GM19193 (cell line): Measurements from ENCODE around the gene EID3.

ENCODE experiments used
- POLR2A ChIP-seq: IDR thresholded peaks from 4 replicates; pipeline ENCODE4 v1.6.1; 2011; ENCODE audit not compliant: insufficient read depth, insufficient read length; ENCODE audit errors: extremely low read depth

Gene EID3

DNA sequence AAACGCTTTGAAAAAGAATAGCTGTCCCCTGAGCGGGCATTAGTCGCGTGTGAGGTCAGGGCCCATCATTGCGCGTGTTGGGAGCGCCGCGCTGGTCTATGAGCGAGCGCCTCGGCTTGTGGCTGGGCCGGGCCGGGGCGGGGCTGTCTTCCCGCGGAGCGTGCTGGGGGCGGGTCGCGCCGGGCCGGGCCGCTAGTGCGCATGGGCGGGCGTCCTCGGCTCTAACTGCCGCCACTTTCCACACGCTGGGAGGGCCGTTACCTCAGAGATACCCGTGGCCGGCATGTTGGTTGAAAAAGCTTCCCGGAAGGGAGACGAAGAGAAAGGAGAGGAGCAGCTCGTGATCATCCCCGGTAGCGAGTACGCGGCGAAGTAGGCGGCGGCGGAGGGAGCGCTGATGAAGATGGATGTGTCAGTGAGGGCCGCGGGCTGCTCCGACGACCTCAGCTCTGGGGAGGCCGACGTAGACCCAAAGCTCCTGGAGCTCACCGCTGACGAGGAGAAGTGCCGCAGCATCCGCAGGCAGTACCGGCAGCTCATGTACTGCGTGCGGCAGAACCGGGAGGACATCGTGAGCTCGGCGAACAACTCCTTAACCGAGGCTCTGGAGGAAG is at the start of gene EID3:
TSS of gene EID3 (plus strand) at position 202 of the 614 bp plus-strand sequence. CDS start at position 398, 196 bp downstream.
- peak; percentile 63 for TF ChIP-seq POLR2A

DNA sequence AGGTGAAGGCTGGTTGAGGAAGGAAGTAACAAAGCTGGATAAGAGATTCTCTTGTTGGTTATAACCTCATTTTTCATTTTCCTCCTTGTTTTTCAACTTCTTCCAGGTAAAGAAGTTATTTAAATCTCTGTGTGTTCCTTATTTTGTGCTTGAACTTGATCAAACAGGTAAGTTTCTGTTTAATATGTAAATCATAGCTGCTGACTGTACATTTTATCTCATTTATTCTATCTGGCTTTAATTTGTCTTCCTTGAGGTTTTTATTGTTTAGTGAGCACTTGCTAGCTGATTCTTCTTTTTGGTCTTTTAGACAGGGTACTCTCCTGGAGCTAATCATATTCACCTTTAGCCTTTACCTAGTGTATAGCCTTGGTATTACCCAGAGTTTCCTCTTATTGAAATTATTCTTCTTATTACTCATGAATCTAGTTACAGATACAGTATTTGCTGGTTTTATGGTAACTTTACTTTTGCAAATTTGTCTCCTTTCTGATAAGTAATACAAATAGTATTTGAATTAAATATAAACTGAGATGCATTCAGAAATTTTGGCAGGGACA is 45.5 kb upstream of the EID3 start:
- TF ChIP-seq POLR2A: no peak

DNA sequence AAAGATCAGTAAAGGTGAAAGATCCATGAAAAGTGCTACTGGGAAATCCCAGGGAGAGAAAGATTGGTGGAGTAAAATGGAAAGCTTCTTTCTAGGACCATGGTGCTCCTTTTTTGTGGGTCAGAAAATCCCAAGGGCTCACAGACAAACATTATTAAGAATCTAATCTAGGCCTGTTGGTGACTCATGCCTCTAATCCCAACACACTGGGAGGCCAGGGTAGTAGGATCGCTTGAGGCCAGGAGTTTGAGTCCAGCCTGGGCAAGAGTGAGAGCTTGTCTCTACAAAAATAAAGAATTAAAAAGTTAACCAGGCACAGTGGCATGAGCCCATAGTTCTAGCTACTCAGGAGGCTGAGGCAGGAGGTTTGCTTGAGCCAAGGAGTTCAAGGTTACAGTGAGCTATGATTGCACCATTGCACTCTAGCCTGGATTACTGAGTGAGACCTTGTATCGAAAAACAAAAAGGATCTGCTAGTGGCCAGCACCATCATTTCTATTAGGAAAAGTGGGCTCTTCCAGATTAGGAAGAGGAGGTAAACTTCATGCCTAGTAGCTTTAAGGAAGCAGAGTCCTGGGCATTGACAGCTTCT is 45.0 kb upstream of the EID3 start:
- no peak for TF ChIP-seq POLR2A

DNA sequence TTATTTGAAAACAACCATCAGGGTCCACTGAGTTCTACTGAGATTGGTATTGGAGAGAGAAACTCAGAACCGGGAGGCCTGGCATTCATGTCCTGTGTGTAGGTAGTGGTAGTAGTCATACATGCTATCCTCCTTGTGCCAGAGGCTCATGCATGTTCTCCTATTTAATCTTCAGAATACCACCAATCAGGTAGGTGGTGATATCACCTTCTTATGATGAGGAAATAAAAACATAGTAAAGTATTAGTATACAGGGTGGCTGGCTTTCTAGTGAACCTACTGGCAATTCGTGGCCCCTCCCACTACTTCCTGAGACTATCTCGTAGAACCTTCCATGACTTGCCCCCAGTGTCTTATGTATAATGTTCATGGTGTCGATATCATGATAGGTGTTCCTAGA is 40.5 kb upstream of the EID3 start:
- no peak for TF ChIP-seq POLR2A

DNA sequence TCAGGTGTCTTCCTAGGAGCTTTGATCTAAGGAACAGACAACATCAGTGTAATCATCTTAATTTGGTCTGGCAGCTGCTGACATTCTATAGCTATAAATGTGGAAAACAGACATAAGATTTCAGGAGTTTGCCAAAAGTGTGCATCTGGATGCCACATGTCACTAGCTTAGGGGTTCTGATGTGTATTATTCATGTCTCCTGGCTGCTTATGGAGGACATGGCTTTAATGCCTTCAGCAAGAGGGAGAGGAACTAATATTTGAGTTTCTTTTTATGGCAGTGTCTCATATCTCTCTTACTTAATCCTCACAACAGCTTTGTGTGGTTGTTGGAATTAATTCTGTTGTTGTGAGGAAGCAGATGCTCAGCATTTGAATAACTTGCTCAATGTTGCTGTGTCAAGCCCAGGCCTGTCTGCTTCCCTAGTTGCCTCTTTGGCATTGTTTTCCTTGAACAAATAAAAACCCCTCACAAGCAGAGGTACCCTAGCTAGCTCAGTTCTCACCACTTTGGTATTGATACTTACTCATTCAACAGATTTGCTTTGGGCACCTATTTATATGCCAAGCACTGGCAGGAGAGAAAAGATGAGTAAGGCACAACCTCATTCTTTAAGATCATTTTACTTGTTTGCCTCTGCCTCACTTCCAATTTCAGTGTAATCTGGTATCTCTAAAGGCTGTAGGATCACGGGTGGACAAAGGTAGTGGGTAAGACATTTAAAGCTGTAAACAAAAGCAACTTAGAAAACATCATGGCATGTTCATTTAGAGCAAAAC is 39.8 kb upstream of the EID3 start:
- TF ChIP-seq POLR2A: no peak

DNA sequence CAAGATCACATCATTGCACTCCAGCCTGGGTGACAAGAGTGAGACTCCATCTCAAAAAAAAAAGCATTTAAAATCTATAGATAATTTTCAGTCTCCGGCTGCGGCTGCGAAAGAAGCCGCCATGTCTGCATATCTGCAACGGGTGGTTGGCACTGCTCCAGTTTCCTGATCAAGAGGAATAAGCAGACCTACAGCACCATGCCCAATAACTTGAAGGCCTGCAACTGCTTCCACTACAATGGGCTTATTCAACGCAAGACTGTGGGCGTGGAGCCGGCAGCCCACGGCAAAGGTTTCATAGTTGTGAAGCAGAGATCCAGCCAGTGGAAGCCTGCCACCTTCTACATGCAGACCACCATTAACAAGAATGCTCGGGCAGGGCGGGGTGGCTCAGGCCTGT is 30.6 kb upstream of the EID3 start:
- no peak for TF ChIP-seq POLR2A

DNA sequence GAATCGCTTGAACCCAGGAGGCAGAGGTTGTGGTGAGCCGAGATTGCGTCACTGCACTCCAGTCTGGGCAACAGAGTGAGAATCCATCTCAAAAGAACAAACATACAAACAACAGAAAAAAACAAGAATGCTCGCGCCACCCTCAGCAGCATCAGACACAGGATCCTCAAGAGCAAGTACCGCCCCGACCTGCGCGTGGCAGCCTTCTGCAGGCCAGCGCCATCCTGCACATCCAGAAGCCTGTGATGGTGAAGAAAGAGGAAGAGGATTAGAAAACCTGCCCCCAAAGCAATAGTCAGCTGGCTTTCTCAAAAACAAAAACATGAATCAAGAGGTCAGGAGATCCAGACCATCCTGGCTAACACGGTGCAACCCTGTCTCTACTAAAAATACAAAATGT is 30.0 kb upstream of the EID3 start:
- no peak for TF ChIP-seq POLR2A

DNA sequence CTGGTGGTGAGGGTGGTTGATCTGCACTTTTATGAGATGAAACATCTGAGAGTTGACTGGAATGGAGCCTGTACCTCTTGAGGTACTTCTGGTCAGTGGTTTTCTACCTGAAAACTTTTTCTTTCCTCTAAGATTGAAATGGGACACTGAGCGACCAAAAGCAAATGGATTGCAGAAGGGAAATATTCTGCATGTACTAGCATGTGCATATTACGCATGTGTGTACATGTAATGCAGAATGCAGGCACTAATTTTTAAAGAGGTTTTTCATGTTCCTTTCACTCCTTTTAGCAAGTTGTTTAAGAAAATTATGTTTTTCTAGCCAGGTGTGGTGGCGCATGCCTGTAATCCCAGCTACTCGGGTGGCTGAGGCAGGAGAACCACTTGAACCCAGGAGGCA is 28.7 kb upstream of the EID3 start:
- TF ChIP-seq POLR2A: no peak

DNA sequence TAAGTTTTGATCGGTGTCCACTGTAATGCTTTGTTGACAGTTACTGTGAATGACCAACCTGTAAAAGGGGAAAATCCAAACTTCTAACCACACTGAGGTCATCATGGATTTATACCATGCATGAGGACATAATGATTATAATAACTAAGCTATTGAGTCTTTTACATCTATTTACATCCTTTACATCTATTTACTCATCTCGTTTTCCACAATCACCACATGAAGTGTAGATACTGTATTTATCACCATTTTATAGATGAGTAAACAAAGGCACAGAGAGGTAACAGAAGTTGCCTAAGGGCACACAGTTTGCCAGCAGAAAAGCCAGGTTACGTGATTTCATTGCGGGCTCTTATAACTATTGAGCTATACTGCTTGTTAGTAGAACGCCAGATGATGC is 27.9 kb upstream of the EID3 start:
- TF ChIP-seq POLR2A: no peak

DNA sequence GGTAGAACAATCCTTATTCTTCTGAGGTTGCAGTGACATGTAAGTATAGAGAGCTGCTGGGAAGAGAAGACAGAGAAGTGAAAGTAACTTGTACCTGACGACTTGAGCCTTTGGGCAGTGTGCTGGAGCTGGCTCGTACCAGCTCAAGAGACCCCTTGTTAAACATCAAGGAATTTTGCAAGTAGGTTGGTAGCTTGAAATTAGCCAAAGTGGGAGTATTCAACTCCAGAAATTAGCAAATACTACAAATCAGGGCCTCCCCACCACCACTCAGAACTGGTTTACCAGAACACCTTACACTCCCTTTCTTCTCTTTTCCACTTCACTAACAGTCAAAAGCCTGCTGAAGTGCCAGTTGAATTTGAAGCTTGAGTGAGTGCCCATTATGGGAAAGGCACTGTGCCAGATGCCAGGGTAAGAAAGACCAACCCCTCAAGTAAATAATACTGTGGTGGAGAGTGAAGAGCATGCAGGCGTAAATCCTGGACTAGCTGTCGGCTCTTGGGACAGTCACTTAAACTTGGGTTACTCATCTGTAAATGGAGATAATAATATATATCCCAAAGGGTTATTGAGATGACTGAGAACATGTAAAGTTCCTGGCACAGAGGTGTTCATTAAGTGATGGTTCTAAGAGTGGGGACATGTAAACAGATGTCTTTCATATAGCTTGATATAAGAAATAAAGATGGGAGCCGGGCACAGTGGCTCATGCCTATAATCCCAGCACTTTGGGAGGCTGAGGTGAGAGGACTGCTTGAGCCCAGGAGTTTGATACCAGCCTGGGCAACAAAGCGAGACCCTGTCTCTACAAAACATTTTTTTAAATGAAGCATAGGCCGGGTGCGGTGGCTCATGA is 27.0 kb upstream of the EID3 start:
- no peak for TF ChIP-seq POLR2A

DNA sequence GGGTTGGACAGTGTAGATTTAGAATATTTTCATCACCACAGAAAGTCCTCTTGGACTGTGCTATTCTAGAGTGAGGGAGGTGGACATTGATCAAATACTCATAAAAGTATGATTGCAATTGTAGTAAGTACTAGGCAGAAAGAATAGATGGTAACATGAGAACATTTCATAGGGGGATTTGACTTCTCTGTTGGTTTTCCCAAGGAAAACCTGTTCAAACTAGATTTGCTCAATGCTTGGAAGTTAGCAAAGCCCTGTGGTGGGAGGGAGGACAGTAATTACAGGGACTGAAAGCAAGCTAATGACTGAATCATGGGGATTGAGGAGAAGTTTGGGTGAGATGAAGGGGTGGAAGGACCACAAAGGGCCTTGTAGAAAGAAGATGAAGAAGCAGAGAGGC is 24.4 kb upstream of the EID3 start:
- no peak for TF ChIP-seq POLR2A

DNA sequence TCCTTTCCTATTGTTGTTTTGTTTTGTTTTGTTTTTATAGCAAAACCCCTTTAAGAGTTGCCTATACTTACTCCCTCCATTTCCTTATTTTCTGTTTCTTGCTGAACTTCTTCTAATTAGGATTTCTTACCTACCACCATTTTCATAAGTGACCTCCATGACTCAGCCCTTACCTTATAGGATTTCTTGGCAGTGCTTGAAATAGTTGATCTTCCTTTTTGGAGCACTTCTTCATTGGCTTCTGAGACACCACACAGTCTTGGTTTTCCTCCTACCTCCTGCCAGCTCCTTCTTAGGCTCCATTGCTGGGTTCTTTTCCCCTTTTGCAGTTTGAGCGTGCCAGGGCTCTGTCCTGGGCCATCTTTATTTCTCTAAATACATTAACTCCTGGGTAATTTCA is 23.4 kb upstream of the EID3 start:
- no peak for TF ChIP-seq POLR2A

DNA sequence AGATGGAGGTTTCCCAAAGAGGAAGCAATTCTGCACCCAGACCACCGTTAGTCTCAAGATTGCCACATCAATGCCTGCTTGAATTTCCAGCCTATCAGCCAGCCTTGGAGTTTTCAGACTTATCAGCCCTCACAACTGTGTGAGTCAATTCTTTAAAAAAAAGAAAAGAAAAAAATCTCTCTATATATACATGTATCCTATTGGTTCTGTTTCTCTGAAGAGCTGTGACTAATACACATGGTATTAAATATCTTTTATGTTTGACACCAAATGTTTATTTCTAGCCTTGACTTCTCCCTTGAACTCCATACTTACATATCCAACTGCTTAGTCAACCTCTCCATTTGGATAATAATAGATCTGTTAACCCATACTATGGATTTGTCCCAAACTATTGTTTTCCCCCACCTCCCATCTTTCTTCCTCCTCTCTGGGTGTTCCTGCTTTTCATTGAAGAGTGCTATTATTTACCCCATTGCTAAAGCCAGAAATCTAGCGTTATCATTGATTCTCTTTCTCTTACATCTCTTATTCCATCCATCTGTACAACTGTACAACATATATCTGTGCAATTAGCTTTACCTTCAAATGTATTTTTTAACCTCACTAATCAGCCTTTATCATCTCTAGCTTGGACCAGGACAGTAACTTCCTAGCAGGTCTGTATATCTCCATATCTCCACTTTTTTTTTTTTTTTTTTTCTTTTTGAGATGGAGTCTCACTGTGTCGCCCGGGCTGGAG is 22.7 kb upstream of the EID3 start:
- no peak for TF ChIP-seq POLR2A

DNA sequence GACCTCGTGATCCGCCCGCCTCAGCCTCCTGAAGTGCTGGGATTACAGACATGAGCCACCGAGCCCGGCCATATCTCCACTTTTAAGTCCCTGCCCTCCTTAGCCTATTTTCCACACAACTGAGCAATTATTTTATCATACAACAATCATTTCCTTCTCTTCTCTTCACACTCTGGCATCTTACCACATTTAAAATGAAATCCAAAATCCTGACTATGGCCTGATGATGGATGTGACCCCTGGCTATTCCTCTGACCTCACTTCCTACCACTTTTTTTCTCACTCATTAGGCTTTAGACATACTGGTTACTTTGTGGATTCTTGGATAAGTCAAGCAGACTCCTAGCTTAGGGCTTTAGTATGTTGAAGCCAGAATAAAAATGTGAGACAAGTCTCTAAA is 21.9 kb upstream of the EID3 start:
- no peak for TF ChIP-seq POLR2A
